A549 treated with ZK216348 at 1 μM for 4 hours (cell line): ENCODE results near the gene FPGT. TPM values are rescaled to one million over a fixed set of nuclear protein-coding genes. Genes with fewer than 3 reads are reported as not detected.

Source experiments
- total RNA-seq: library from RNA; stranded (reverse); fragments of 200-300 nt; extraction: Qiagen RNA extraction; gene quantifications from 5 replicates; pipeline ENCODE4 v1.2.3, GENCODE V29; 2022; ENCODE audit warnings: low read depth

FPGT gene
- 4.3 to 8.4 TPM (median 7.4 TPM) in 5 replicates for total RNA-seq

GRCh38 chr1:74197657-74198552 is at the start of gene FPGT, which contains the start of gene LRRIQ3:
TSS of gene FPGT (plus strand) at chr1:74198242. CDS start at chr1:74198279, 37 bp downstream.
TSS of gene LRRIQ3 (minus strand) at chr1:74198176. CDS start at chr1:74183684, 14,492 bp downstream.

GRCh38 chr1:74235153-74235552 is 37.1 kb downstream of the FPGT start, which contains the start of gene TNNI3K:
TSS of gene TNNI3K (plus strand) at chr1:74235387. CDS start at chr1:74235452, 65 bp downstream.

Other genes starting within 250 kb of the FPGT start
- 0.59 to 0.82 TPM (median 0.69 TPM) in 5 replicates for gene LRRIQ3, start 66 bp upstream of the FPGT start, total RNA-seq
- gene TNNI3K, start 37.1 kb downstream of the FPGT start, total RNA-seq, result not detected in 5 replicates